ENCODE measurements around the gene PLXNA3. TPM values are rescaled to one million over a fixed set of nuclear protein-coding genes. Genes with fewer than 3 reads are reported as not detected.

Gene PLXNA3
- total and polyA plus RNA-seq, 2 experiments from 2014 or later = 13.7 to 23.3 TPM

GRCh38 chrX:154470914-154471568 lies 13.0 kb downstream of the PLXNA3 start:
- no peak for DNase-seq (ENCODE audit: low read depth in 1 of 2, low spot score in 1 of 2)
- Histone ChIP-seq H3K9me3 (ENCODE audit: low read depth) (no peaks in the 10 kb centered on the region), H3K27me3 (no peaks in the 10 kb centered on the region), H3K4me1 (ENCODE audit: low read depth) (no peaks in the 10 kb centered on the region), H3K4me3 (no peak overlapping the region), H3K27ac (no peak overlapping the region), H3K36me3 (no peaks in the 10 kb centered on the region)
- TF ChIP-seq CTCF (IDR thresholded peaks at IDR 0.05; ENCODE audit: low read depth, low read length) = no peak

GRCh38 chrX:154471839-154472684 lies 14.0 kb downstream of the PLXNA3 start:
- Histone ChIP-seq H3K36me3 (no peaks in the 10 kb centered on the region), H3K9me3 (ENCODE audit: low read depth) (no peaks in the 10 kb centered on the region), H3K4me3 (no peak overlapping the region), H3K27ac (no peak overlapping the region), H3K4me1 (ENCODE audit: low read depth) (no peaks in the 10 kb centered on the region), H3K27me3 (no peaks in the 10 kb centered on the region)
- DNase-seq (ENCODE audit: low read depth in 1 of 2, low spot score in 1 of 2) = no peak
- TF ChIP-seq CTCF (IDR thresholded peaks at IDR 0.05; ENCODE audit: low read depth, low read length) = no peak

DNA sequence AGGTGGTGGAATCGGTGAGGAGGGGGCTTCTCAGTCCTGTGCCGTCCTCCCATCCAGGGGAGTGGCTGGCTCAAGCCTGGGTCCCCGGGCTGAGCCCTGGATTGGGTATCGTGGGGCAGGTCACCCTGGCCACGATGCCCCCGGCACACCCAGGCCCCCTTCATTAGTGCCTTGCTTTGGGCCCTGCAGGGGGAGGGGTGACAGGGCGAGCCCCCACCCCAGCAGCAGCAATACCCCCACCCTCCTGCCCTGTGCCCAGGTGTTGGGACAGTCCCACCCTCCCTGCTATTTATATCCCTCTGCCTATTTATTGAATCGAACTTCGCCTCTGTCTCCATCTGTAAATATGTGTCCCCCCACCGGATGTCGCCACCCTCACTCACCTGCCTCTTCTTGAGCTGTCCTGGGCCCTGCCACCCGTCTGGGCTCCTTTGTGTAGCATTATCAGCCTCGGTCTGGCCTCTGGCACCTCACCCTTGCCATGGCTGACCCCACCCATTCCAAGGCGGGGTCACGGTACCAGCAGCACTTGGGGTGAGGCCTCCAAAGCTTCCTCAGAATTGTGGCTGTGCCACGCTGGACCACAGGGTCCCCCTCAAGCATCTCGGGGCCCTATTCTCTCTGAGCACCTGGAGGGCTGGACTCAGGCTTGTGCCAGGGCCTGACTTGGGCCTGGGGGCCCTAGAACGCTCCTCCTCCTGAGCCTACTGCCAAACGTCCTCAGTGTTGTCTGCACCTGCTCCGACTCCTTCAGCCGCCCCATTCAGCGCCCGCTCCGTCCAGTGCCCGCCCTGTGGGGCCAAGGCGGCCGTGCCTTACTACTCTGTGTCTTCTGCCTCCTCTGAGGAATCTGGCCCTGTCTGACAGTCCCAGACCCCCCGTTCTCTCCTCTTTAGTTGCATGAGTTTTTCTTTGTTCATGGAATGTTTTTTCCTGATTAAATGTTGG lies 14.9 kb downstream of the PLXNA3 start:
- H3K27ac ChIP-seq = no peak overlapping the region
- H3K9me3 ChIP-seq (ENCODE audit: low read depth) = no peaks in the 10 kb centered on the region
- no peaks in the 10 kb centered on the region for H3K4me1 ChIP-seq (ENCODE audit: low read depth)
- H3K4me3 ChIP-seq = no peak overlapping the region
- no peak for TF ChIP-seq CTCF (IDR thresholded peaks at IDR 0.05; ENCODE audit: low read depth, low read length)
- no peaks in the 10 kb centered on the region for H3K36me3 ChIP-seq
- DNase-seq (ENCODE audit: low read depth in 1 of 2, low spot score in 1 of 2) = no peak
- no peaks in the 10 kb centered on the region for H3K27me3 ChIP-seq

GRCh38 chrX:154473683-154474082 lies 15.6 kb downstream of the PLXNA3 start:
- Histone ChIP-seq H3K9me3 (ENCODE audit: low read depth) (no peaks in the 10 kb centered on the region), H3K27ac (no peak overlapping the region), H3K36me3 (no peaks in the 10 kb centered on the region), H3K27me3 (no peaks in the 10 kb centered on the region), H3K4me1 (ENCODE audit: low read depth) (no peaks in the 10 kb centered on the region), H3K4me3 (no peak overlapping the region)
- TF ChIP-seq CTCF (IDR thresholded peaks at IDR 0.05; ENCODE audit: low read depth, low read length) = no peak
- DNase-seq (ENCODE audit: low read depth in 1 of 2, low spot score in 1 of 2) = no peak

- H3K36me3 ChIP-seq = no peaks in the 10 kb centered on the region
- DNase-seq (ENCODE audit: low read depth in 1 of 2, low spot score in 1 of 2) = no peak
- no peak overlapping the region for H3K4me3 ChIP-seq
- H3K27me3 ChIP-seq = no peaks in the 10 kb centered on the region
- no peak overlapping the region for H3K27ac ChIP-seq
- H3K4me1 ChIP-seq (ENCODE audit: low read depth) = no peaks in the 10 kb centered on the region
- no peaks in the 10 kb centered on the region for H3K9me3 ChIP-seq (ENCODE audit: low read depth)
- no peak for TF ChIP-seq CTCF (IDR thresholded peaks at IDR 0.05; ENCODE audit: low read depth, low read length)
Measured at GRCh38 chrX:154476821-154477220, 18.7 kb downstream of the PLXNA3 start.
